Subcutaneous abdominal adipose tissue (tissue), 5 donors: ENCODE measurements around the gene ABCA1.

Source experiments
- H3K27ac ChIP-seq: one replicate; pipeline ENCODE4 v1.7.0; 2013; ENCODE audit warnings: low read depth, mild to moderate bottlenecking, inconsistent platforms, low read length, moderate library complexity
- H3K27me3 ChIP-seq, 5 donors: one replicate each; pipeline ENCODE4 v1.7.0; 2013; ENCODE audit warnings: low read length in 5 of 5, inconsistent platforms in 1 of 5; ENCODE audit not compliant: control insufficient read depth in 5 of 5, insufficient read depth in 4 of 5
- H3K36me3 ChIP-seq, 5 donors: one replicate each; pipeline ENCODE4 v1.7.0; 2013; ENCODE audit warnings: low read length in 5 of 5; ENCODE audit not compliant: control insufficient read depth in 5 of 5, insufficient read depth in 5 of 5
- H3K4me1 ChIP-seq, 5 donors: one replicate each; pipeline ENCODE4 v1.7.0; 2013; ENCODE audit warnings: low read length in 5 of 5, mild to moderate bottlenecking in 3 of 5, moderate library complexity in 1 of 5; ENCODE audit not compliant: control insufficient read depth in 5 of 5, insufficient read depth in 5 of 5
- H3K4me3 ChIP-seq, 5 donors: one replicate each; pipeline ENCODE4 v1.7.0; 2013; ENCODE audit warnings: low read length in 5 of 5, low read depth in 1 of 5
- H3K9ac ChIP-seq, 5 donors: one replicate each; pipeline ENCODE4 v1.7.0; 2013; ENCODE audit warnings: low read length in 5 of 5, mild to moderate bottlenecking in 4 of 5, moderate library complexity in 3 of 5
- H3K9me3 ChIP-seq, 5 donors: one replicate each; pipeline ENCODE4 v1.7.0; 2013; ENCODE audit warnings: low read length in 5 of 5; ENCODE audit not compliant: control insufficient read depth in 5 of 5
- donor health status: healthy.
- donor health status: healthy.
- donor health status: healthy.
- donor health status: healthy.
- donor health status: healthy.

ABCA1 gene

DNA sequence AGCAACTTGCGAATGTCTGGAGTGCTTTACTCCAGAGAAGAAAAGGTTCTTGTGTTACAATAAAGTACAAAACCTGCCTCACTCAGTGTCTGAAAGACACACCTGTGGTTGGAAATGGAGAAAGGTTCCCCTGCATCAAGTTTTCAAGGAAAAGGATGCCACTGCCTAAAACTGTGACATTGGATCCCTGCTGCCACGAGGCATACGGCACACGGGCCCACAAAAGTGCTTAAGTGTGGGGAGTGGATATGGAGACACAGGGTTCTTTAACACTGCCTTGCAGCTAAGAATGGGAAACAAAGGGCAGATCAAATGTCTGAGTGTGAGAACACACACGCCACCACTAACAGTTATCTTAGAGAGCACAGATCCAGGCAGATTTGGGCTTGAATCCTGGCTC lies 89.0 kb downstream of the ABCA1 start:
- Histone ChIP-seq H3K4me1 (peaks cover 7 to 54% (median 37%) of the 10 kb centered on the region in 5 donors), H3K9me3 (no peaks in the 10 kb centered on the region), H3K27ac (no peak overlapping the region), H3K27me3 (no peaks in the 10 kb centered on the region), H3K36me3 (peaks cover 42 to 92% (median 70%) of the 10 kb centered on the region in 5 donors), H3K4me3 (no peak overlapping the region), H3K9ac (no peak overlapping the region)

DNA sequence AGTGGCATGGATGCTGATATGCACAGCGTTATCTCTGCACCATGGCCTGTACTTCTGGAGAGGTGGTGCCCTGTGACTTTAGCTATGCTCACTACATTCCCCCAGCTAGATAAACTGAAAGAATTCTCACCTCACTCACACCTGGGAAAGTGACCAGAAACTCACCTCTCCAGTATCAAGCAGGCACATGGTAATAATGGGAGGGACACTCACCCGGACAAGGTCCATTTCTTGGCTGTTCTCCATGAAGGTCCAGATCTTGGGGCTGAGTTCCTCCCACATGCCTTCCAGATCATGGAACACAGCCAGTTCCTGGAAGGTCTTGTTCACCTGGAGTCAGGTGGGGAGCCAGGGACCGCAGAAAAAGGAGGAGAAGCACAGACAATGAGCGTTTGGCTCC lies 91.2 kb downstream of the ABCA1 start:
- peaks cover 3 to 36% (median 31%) of the 10 kb centered on the region in 5 donors for H3K4me1 ChIP-seq
- H3K9me3 ChIP-seq: no peaks in the 10 kb centered on the region
- H3K36me3 ChIP-seq: peaks cover 47 to 92% (median 77%) of the 10 kb centered on the region in 5 donors
- H3K27me3 ChIP-seq: no peaks in the 10 kb centered on the region
- peak overlapping the region; percentile 52 for H3K27ac ChIP-seq
- H3K9ac ChIP-seq: peak overlapping the region in 1 of 5 donors; percentile 29
- no peak overlapping the region for H3K4me3 ChIP-seq

DNA sequence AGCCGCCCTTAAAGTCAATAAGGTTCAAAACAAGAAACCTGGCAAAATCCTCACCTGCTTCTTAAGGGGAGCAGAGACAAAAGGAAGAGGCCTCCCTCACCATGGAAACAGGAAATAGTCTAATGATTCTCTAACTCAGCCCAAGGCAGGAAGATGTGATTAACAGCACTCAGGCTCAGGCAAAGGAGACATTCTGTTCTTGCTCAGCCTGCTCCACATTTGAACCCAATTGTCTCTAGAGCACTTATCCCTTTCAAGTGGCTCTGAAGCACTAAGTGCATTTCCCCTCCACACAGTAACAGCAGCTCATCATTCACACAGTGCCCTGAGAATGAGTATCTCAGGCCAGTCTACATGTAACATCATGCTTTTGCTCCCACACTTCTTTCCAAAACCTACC lies 91.7 kb downstream of the ABCA1 start:
- Histone ChIP-seq H3K9ac (no peak overlapping the region), H3K36me3 (peaks cover 52 to 92% (median 82%) of the 10 kb centered on the region in 5 donors), H3K4me3 (no peak overlapping the region), H3K27me3 (no peaks in the 10 kb centered on the region), H3K4me1 (peaks cover 0 to 32% (median 31%) of the 10 kb centered on the region in 5 donors), H3K9me3 (no peaks in the 10 kb centered on the region), H3K27ac (peak overlapping the region; percentile 52)

DNA sequence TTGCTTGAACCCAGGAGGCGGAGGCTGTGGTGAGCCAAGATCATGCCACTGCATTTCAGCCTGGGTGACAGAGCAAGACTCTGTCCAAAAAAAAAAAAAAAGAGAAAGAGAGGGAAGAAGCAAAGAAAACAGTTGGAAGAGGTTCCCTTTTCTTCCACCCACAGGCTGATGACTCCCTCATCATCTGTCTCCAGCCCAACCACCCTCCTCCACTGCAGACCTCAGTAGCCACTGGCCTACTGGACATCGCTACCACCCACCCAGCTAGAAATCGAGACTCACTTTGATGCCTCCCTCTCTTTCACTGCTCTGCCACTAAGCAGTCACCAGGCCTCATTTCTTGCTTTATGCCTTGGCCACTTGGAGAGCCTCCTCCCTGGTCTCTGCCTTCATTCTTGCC lies 92.8 kb downstream of the ABCA1 start:
- peaks cover 0 to 40% (median 32%) of the 10 kb centered on the region in 5 donors for H3K4me1 ChIP-seq
- H3K9me3 ChIP-seq: no peaks in the 10 kb centered on the region
- no peaks in the 10 kb centered on the region for H3K27me3 ChIP-seq
- H3K36me3 ChIP-seq: peaks cover 56 to 94% (median 86%) of the 10 kb centered on the region in 5 donors
- no peak overlapping the region for H3K9ac ChIP-seq
- no peak overlapping the region for H3K4me3 ChIP-seq
- peak overlapping the region; percentile 52 for H3K27ac ChIP-seq

DNA sequence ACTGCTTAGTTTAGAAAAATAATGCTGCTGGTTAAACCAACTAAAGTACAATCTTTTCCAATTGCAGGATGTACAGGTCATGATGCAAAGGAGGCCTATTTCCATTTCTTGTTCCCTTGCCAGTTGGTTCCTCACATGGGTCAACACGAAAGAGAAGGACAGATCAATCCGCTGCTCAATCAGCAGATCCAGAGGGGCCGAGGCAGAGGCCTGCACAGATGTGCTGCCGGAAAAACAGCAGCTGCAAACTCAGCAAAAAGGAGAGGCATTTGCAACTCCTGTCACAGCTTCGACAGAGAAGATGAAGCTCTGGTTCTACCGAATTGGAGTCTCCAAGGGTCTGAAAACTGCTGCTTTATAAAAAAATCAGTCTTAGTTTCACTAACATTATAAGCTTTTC lies 94.3 kb downstream of the ABCA1 start:
- H3K9me3 ChIP-seq: no peaks in the 10 kb centered on the region
- no peaks in the 10 kb centered on the region for H3K27me3 ChIP-seq
- no peak overlapping the region for H3K9ac ChIP-seq
- H3K4me3 ChIP-seq: no peak overlapping the region
- H3K4me1 ChIP-seq: peaks cover 0 to 53% (median 36%) of the 10 kb centered on the region in 5 donors
- no peak overlapping the region for H3K27ac ChIP-seq
- H3K36me3 ChIP-seq: peaks cover 55 to 94% (median 85%) of the 10 kb centered on the region in 5 donors

DNA sequence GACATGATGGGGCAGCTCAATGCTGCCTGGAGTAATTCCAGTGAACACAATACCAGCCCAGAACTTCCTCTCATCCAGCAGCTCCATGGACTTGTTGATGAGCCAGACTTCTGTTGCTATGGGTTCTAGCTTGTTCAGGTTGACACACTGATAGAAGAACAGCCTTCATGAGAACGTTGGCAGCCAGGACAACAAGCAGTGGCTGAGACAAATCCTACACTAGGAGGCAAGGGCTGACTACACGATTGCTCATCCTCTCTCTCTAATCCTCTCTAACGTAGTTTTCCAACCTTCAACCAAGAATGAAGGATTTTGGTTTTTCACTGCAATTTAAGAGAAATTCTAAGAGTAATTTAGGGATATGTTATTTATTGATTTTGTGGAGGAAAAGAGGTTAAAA lies 96.3 kb downstream of the ABCA1 start:
- H3K36me3 ChIP-seq: peaks cover 60 to 98% (median 91%) of the 10 kb centered on the region in 5 donors

DNA sequence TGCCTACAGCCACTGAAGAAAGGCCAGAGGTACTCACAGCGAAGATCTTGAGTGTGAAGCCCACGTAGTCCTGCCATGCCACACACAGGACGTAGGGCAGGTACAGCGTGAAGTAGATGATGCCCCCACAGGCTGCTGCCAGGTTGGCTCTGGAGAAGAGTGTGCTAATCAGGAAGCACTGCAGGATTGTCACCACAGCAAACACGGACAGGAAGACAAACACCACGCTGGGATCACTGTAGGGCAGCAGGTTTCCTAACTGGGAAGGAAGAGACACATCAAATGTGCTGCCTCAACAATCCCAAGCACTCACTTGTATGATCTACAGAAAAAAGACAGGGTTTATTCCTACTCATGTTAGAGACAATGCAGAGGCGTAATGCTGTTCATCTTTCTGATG lies 101.0 kb downstream of the ABCA1 start:
- peaks cover 68 to 100% (median 99%) of the 10 kb centered on the region in 5 donors for H3K36me3 ChIP-seq
- H3K9ac ChIP-seq: no peak overlapping the region
- H3K4me1 ChIP-seq: peaks cover 0 to 36% (median 16%) of the 10 kb centered on the region in 5 donors
- no peak overlapping the region for H3K27ac ChIP-seq
- no peak overlapping the region for H3K4me3 ChIP-seq
- no peaks in the 10 kb centered on the region for H3K9me3 ChIP-seq
- H3K27me3 ChIP-seq: no peaks in the 10 kb centered on the region

More for the DNA sequence above, 96.3 kb downstream of the ABCA1 start:
- Histone ChIP-seq H3K27me3 (no peaks in the 10 kb centered on the region), H3K4me3 (no peak overlapping the region), H3K4me1 (peaks cover 0 to 65% (median 39%) of the 10 kb centered on the region in 5 donors), H3K27ac (no peak overlapping the region), H3K9me3 (no peaks in the 10 kb centered on the region), H3K9ac (no peak overlapping the region)

DNA sequence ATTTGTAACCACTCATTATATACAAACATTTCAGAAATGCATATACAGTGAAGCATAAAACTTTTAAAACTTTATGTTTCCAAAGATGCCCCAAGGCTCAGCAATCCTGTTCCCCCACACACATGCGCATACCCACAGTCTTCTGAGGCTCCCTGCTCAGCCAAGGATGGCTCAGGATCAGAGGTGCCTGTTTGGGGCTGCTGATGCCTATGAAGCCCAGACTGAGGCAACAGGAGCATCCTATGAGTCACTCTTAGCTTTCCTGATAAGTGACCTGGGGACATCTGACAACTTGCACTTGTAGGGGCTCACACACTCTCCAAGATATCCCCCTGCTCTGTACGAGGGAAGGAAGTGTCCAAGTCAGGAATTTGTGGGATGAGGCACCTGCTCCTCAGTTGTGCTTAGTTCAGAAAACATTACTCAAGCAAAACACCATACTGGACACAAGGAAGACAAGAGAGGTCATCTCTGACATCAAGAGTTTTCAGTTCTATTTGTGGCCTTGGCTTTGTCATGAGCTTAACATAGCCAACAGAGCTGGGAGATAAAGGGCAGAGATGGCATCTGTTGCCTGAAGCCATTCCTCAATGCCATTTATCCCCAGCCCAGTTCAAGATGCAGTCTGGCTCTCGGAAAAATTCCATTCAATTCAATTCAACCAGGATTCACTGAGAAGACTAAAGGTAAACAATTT lies 101.7 kb downstream of the ABCA1 start:
- Histone ChIP-seq H3K4me3 (no peak overlapping the region), H3K36me3 (peaks cover 62 to 100% (median 99%) of the 10 kb centered on the region in 5 donors)

DNA sequence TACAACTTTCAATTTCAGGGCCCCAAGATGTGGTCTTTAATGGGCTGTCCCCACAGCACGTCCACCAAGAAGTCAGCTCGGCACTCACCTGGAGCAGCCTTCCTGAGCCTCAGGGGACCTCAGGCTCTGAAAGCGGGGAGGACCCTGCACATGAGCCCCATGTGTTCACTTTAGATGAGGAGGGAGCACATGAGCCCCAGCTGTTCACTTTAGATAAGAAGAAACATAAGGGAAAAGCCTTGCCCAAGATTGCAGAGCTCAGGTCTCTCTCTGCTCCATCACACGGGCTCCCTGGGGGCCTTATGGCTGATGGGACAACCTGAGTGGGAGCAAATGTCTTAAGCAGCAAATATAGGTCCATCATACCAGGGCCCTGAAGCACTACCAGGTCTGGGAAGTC lies 107.6 kb downstream of the ABCA1 start:
- no peak overlapping the region for H3K9ac ChIP-seq
- peak overlapping the region; percentile 25 for H3K27ac ChIP-seq
- H3K27me3 ChIP-seq: no peaks in the 10 kb centered on the region
- peaks cover 46 to 99% (median 99%) of the 10 kb centered on the region in 5 donors for H3K36me3 ChIP-seq
- peaks cover 0 to 21% (median 10%) of the 10 kb centered on the region in 5 donors for H3K4me1 ChIP-seq
- H3K9me3 ChIP-seq: no peaks in the 10 kb centered on the region
- no peak overlapping the region for H3K4me3 ChIP-seq

More for the DNA sequence above, 101.7 kb downstream of the ABCA1 start:
- Histone ChIP-seq H3K9ac (no peak overlapping the region), H3K9me3 (no peaks in the 10 kb centered on the region), H3K4me1 (peaks cover 0 to 36% (median 16%) of the 10 kb centered on the region in 5 donors), H3K27me3 (no peaks in the 10 kb centered on the region), H3K27ac (no peak overlapping the region)

DNA sequence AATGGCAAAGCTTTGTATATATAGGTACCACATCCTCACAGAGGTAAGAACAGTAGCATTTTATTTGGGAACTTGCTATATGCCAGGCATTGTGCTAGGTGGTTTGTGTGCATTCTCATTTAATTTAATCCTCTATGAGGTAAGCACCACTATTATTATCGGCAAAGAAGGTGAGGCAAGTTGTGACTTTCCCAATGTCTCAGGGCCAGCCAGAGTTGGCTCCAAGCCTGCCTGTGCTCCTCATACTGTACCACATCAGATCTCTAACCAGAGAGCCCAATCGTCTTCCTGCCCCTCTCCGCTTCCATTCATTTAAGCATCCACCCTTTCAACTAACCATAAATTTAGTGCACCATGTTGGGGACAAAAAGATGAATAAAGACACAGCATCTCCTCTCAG lies 108.9 kb downstream of the ABCA1 start:
- Histone ChIP-seq H3K9ac (no peak overlapping the region), H3K27me3 (no peaks in the 10 kb centered on the region), H3K9me3 (no peaks in the 10 kb centered on the region), H3K36me3 (peaks cover 43 to 99% (median 98%) of the 10 kb centered on the region in 5 donors), H3K4me1 (peaks cover 0 to 24% (median 10%) of the 10 kb centered on the region in 5 donors), H3K27ac (peak overlapping the region; percentile 44), H3K4me3 (no peak overlapping the region)
